NB4 (cell line): ENCODE measurements around the gene HSFX1.
"Not testable (repeated sequence)": the region's sequence is repeated elsewhere in the genome, so short reads cannot be mapped to it uniquely, and the experiment has no call there.

ENCODE experiments used
- DNase-seq: peaks from one replicate; pipeline ENCODE4 v3.0.0; 2010; ENCODE audit warnings: low read depth
- H3K4me3 ChIP-seq: one replicate; pipeline ENCODE4 v1.5.1; 2011; ENCODE audit warnings: mild to moderate bottlenecking, low read depth, low read length, moderate library complexity
- MYC ChIP-seq: IDR thresholded peaks from 2 replicates; pipeline ENCODE4 v1.6.1; 2011; ENCODE audit warnings: low read depth, low read length
- POLR2A ChIP-seq: IDR thresholded peaks from 2 replicates; pipeline ENCODE4 v1.6.1; 2011; ENCODE audit warnings: mild to moderate bottlenecking; ENCODE audit not compliant: insufficient read length; ENCODE audit errors: extremely low read depth
- TF ChIP-seq, protein P1 (sequence below): IDR thresholded peaks from 2 replicates; pipeline ENCODE4 v1.6.1; 2011; ENCODE audit warnings: low read depth, low read length
- TF ChIP-seq, protein P2 (sequence below): IDR thresholded peaks from one replicate; pipeline ENCODE4 v1.5.1; 2012; ENCODE audit warnings: low read depth, low read length

HSFX1 gene, protein sequence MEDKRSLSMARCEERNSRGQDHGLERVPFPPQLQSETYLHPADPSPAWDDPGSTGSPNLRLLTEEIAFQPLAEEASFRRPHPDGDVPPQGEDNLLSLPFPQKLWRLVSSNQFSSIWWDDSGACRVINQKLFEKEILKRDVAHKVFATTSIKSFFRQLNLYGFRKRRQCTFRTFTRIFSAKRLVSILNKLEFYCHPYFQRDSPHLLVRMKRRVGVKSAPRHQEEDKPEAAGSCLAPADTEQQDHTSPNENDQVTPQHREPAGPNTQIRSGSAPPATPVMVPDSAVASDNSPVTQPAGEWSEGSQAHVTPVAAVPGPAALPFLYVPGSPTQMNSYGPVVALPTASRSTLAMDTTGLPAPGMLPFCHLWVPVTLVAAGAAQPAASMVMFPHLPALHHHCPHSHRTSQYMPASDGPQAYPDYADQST

DNA sequence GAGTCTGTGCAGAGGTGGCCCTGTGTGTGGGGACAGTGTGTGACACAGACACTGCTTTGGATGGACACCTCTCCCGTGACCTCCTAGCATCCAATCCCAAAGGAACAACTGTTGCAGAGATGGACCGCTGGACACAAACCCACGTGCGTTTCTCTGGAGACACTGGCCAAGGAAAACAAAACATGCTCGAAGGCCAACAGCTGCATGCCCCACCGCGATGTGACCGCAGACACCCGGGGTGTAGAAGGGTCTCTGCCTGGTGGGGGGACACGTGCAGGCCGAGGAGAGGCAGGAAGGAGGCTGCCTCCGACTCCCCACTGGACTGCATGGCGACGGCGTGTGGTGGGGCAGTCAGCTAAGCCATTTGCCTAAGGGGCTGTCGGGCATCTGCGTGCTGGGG lies at the start of gene HSFX1:
Gene HSFX1 (plus strand): TSS at position 301 of the 400 bp plus-strand sequence. CDS start 614 bp downstream, outside the sequence.
- DNase-seq, H3K4me3 ChIP-seq: not testable (repeated sequence)

DNA sequence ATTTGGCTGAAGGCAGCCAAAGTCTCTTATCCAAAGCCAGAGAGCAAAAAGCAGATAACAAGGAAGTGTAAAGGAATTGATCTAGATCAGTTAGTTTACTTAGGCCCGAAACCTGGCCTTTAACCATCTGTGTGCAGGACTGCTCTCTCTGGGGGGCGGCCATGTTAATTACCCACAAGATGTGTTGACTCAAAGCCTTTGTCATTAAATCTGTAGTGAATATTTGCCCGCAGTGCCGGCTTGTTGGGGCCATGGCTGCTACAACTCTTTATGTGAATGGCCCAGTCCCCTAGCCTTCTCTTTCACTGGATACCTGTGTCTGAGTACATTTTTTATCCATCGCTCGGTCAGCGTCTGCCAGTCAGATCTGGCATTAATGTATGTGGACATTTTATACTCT lies 46.6 kb upstream of the HSFX1 start:
- not testable (repeated sequence) for H3K4me3 ChIP-seq, DNase-seq

DNA sequence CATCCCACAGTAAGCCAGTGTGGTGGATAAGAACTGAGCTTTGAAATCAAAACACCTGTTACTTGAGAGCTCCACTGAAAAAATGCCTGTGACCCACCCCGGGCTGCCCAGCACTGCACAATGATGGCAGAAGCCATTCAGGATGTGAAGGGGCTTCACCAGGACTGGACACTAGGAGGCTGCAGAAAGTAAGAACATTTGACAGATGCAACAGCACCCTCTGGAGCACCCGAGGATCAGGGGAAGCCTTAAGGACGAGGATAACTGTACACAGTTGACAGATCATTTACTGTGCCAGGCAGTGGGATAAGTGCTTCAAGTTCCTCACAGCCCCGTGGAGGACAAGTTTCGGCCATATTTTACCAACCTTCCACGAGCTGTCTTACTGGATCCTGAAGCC lies 31.6 kb upstream of the HSFX1 start:
- not testable (repeated sequence) for H3K4me3 ChIP-seq, DNase-seq

DNA sequence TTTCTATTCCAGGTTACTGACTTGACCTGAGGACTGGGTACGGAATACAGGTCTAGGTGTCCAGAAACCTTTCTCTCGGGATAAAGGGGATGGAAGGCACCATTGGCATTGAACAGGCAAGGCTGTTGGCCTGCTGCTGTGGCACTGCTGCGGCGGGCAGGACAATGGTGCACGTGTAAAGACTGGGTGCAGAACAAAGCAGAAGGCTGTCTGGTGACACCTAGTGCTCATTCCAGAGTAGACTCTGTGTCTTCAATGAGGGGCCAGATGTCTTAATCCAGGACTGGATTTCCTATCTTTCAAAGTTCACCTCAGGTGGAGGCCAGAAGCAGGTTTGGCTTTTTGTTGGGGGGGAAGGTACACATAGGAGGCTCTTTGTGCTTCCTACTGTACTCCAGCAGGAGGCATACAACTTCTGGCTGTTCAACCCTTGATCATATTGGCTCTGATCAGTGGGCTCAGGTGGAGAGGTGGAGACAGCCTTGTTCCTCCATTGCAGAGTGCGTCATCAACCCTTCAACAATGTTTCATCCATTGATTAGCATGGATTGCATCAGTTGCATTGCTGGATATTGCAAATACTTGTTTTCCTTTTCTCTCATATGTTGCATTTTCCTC lies 27.4 kb upstream of the HSFX1 start:
- not testable (repeated sequence) for H3K4me3 ChIP-seq, DNase-seq

DNA sequence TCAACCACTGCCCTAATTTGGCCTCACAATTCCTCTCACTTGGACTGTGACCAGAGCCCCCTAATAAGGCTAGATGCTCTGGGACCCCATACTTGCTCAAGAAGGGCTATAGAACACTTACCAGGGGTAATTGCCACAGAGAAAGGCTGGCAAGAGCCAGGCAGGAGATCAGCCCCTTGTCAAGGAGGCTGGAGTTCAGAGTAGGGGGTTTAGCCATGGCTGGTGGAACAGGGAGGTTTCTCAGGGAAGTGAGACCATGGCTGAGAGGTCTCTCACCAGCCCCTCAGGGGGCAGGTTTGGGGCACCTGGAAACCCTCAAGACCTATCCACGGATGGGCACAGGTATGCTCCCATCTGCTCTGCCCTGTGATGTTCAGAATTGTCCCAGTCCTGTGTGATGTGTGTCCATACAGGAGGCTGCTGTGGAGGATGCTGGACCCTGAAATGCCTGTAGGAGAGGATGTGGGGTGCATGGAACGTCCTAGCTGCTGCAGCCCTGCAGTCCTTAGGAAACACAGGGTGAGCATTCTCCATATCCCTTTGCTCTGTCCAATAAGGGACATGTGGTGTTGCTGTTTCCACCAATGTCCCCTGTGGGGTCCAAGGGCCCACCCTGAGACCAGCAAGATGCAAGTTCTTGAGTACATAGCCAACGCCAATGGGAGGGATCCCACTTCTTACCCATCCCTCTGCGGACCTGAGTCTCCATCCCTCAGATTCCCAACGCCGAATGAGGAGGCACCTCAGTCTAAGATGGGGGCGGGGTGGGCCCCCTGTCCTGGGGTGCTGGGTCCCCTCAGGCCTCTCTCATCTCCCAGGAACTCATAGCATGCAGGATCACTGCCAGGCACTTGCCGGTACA lies 16.4 kb upstream of the HSFX1 start:
- no peak overlapping the region for H3K4me3 ChIP-seq
- no peak for DNase-seq
- TF ChIP-seq, protein P1, sequence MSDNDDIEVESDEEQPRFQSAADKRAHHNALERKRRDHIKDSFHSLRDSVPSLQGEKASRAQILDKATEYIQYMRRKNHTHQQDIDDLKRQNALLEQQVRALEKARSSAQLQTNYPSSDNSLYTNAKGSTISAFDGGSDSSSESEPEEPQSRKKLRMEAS: no peak
- TF ChIP-seq POLR2A: no peak
- TF ChIP-seq MYC: no peak
- TF ChIP-seq, protein P2, sequence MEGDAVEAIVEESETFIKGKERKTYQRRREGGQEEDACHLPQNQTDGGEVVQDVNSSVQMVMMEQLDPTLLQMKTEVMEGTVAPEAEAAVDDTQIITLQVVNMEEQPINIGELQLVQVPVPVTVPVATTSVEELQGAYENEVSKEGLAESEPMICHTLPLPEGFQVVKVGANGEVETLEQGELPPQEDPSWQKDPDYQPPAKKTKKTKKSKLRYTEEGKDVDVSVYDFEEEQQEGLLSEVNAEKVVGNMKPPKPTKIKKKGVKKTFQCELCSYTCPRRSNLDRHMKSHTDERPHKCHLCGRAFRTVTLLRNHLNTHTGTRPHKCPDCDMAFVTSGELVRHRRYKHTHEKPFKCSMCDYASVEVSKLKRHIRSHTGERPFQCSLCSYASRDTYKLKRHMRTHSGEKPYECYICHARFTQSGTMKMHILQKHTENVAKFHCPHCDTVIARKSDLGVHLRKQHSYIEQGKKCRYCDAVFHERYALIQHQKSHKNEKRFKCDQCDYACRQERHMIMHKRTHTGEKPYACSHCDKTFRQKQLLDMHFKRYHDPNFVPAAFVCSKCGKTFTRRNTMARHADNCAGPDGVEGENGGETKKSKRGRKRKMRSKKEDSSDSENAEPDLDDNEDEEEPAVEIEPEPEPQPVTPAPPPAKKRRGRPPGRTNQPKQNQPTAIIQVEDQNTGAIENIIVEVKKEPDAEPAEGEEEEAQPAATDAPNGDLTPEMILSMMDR: no peak

DNA sequence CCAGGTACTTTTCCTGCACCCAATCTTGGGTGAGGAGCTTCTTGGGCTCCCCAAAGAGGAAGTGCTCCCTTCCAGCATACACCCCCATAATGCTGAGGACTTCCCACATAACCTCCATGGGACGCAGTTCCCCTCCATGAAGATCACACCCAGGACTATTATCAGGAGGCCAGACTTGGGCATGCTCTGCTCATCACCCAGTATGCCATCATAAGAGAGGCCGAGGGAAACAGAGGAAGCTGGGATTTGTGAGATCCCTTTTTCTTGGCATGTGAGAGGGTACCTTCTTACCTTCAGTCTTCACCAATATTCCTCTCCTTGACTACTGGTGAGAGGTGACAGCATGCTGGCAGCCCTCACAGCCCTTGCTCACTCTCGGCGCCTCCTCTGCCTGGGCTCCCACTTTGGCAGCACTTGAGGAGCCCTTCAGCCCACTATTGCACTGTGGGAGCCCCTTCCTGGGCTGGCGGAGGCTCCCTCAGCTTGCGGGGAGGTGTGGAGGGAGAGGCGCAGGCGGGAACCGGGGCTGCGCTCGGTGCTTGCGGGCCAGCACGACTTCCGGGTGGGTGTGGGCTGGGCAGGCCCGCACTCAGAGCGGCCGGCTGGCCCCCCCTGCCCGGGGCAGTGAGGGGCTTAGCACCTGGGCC lies 15.7 kb upstream of the HSFX1 start:
- TF ChIP-seq, protein P1: no peak
- TF ChIP-seq POLR2A (no peak), MYC (no peak)
- TF ChIP-seq, protein P2: no peak
- H3K4me3 ChIP-seq: no peak overlapping the region
- no peak for DNase-seq

DNA sequence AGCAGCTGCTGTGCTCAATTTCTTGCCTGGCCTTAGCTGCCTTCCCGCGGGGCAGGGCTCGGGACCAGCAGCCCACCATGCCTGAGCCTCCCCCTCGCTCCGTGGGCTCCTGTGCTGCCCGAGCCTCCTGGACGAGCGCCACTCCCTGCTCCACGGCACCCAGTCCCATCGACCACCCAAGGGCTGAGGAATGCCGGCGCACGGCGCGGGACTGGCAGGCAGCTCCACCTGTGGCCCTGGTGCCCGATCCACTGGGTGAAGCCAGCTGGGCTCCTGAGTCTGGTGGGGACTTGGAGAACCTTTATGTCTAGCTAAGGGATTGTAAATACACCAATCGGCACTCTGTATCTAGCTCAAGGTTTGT lies 15.2 kb upstream of the HSFX1 start:
- H3K4me3 ChIP-seq, DNase-seq: not testable (repeated sequence)

DNA sequence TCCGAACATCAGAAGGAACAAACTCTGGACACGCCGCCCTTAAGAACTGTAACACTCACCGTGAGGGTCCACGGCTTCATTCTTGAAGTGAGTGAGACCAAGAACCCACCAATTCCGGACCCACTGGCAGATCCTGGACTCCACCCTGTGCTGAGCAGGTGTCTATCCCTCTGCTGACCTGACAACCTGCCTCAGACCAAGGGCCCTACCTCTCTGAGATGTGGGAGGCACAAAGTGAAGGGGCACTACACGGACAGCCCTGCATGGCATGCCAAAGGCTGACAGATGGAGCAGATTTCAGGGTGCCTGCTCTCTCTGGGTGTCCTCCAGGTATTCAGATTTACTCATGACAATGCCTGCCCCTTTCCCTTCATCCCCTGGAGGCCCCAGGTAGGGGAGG lies 14.0 kb upstream of the HSFX1 start:
- H3K4me3 ChIP-seq: no peak overlapping the region
- no peak for DNase-seq
- no peak for TF ChIP-seq POLR2A
- no peak for TF ChIP-seq MYC
- TF ChIP-seq, protein P1: no peak
- TF ChIP-seq, protein P2: no peak
